ENCODE data around the gene ZNF652. TPM values are rescaled to one million over a fixed set of nuclear protein-coding genes. Genes with fewer than 3 reads are reported as not detected.

The ZNF652 gene
- total and polyA plus RNA-seq, 2 experiments from 2014 or later: 36.2 to 54.5 TPM

DNA sequence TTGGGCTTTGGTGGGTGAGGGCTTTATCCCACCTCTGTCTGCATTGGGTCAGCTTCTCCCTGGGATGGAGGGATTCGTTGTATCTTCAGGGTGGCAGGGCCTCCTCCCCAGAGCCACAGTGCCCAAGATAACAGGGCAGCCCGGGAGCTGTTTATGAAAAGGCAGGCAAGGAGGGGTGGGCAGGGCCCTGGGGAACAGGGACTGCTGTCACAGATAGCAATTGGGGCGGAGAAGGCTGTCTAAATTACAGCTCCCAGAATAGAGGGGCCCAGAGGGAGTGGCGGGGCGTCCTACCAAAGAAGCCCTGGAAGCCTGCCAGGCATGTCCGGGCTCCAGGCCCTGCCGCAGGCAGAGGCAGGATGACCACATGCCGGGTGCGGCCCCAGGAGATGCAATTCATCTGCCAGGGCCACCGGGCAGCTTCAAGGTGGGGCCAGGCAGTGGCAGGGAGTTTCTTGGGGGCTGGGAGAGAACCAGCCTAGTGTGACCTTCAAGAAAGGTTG is 112.7 kb downstream of the ZNF652 start:
- DNase-seq (ENCODE audit: low spot score) (no peak), ATAC-seq (no peak; the same call in 2 of the 3 replicates)
- no peak overlapping the region for H3K27ac ChIP-seq (ENCODE audit: low read depth)
- no peak overlapping the region for H3K4me3 ChIP-seq
- no peaks in the 10 kb centered on the region for H3F3A ChIP-seq (replicated peaks; ENCODE audit: low read depth)
- no peaks in the 10 kb centered on the region for H3K4me1 ChIP-seq (ENCODE audit: insufficient read depth)
- no peaks in the 10 kb centered on the region for H3K9me2 ChIP-seq (ENCODE audit: insufficient read depth)
- Mint-ChIP-seq H3K9me3 (no peaks in the 10 kb centered on the region; the same call in 2 of the 3 replicates), H3K4me3 (no peak overlapping the region), H3K4me1 (peaks cover 3% of the 10 kb centered on the region; the same call in 1 of the 3 replicates), H3K27ac (no peak overlapping the region), H3K27me3 (ENCODE audit: insufficient read depth, low read depth, poor library complexity) (peaks cover 2% of the 10 kb centered on the region), H3K36me3 (ENCODE audit: low read depth) (no peaks in the 10 kb centered on the region)
- H3K36me3 ChIP-seq (ENCODE audit: insufficient read depth): no peaks in the 10 kb centered on the region
- H3K4me2 ChIP-seq: no peak overlapping the region
- no peaks in the 10 kb centered on the region for H4K20me1 ChIP-seq (replicated peaks; ENCODE audit: insufficient read depth)
- no peaks in the 10 kb centered on the region for H3K27me3 ChIP-seq (ENCODE audit: insufficient read depth)
- TF ChIP-seq, protein P1, sequence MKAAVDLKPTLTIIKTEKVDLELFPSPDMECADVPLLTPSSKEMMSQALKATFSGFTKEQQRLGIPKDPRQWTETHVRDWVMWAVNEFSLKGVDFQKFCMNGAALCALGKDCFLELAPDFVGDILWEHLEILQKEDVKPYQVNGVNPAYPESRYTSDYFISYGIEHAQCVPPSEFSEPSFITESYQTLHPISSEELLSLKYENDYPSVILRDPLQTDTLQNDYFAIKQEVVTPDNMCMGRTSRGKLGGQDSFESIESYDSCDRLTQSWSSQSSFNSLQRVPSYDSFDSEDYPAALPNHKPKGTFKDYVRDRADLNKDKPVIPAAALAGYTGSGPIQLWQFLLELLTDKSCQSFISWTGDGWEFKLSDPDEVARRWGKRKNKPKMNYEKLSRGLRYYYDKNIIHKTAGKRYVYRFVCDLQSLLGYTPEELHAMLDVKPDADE (IDR thresholded peaks at IDR 0.05): no peak
- TF ChIP-seq STAT1 (IDR thresholded peaks at IDR 0.05; ENCODE audit: unreplicated experiment) (no peak), EZH2 (IDR thresholded peaks at IDR 0.05; ENCODE audit: low read depth, unreplicated experiment) (no peak), ZNF331 (CRISPR knock-in tag; IDR thresholded peaks at IDR 0.05; ENCODE audit: low read depth) (no peak)
- TF ChIP-seq, protein P2, sequence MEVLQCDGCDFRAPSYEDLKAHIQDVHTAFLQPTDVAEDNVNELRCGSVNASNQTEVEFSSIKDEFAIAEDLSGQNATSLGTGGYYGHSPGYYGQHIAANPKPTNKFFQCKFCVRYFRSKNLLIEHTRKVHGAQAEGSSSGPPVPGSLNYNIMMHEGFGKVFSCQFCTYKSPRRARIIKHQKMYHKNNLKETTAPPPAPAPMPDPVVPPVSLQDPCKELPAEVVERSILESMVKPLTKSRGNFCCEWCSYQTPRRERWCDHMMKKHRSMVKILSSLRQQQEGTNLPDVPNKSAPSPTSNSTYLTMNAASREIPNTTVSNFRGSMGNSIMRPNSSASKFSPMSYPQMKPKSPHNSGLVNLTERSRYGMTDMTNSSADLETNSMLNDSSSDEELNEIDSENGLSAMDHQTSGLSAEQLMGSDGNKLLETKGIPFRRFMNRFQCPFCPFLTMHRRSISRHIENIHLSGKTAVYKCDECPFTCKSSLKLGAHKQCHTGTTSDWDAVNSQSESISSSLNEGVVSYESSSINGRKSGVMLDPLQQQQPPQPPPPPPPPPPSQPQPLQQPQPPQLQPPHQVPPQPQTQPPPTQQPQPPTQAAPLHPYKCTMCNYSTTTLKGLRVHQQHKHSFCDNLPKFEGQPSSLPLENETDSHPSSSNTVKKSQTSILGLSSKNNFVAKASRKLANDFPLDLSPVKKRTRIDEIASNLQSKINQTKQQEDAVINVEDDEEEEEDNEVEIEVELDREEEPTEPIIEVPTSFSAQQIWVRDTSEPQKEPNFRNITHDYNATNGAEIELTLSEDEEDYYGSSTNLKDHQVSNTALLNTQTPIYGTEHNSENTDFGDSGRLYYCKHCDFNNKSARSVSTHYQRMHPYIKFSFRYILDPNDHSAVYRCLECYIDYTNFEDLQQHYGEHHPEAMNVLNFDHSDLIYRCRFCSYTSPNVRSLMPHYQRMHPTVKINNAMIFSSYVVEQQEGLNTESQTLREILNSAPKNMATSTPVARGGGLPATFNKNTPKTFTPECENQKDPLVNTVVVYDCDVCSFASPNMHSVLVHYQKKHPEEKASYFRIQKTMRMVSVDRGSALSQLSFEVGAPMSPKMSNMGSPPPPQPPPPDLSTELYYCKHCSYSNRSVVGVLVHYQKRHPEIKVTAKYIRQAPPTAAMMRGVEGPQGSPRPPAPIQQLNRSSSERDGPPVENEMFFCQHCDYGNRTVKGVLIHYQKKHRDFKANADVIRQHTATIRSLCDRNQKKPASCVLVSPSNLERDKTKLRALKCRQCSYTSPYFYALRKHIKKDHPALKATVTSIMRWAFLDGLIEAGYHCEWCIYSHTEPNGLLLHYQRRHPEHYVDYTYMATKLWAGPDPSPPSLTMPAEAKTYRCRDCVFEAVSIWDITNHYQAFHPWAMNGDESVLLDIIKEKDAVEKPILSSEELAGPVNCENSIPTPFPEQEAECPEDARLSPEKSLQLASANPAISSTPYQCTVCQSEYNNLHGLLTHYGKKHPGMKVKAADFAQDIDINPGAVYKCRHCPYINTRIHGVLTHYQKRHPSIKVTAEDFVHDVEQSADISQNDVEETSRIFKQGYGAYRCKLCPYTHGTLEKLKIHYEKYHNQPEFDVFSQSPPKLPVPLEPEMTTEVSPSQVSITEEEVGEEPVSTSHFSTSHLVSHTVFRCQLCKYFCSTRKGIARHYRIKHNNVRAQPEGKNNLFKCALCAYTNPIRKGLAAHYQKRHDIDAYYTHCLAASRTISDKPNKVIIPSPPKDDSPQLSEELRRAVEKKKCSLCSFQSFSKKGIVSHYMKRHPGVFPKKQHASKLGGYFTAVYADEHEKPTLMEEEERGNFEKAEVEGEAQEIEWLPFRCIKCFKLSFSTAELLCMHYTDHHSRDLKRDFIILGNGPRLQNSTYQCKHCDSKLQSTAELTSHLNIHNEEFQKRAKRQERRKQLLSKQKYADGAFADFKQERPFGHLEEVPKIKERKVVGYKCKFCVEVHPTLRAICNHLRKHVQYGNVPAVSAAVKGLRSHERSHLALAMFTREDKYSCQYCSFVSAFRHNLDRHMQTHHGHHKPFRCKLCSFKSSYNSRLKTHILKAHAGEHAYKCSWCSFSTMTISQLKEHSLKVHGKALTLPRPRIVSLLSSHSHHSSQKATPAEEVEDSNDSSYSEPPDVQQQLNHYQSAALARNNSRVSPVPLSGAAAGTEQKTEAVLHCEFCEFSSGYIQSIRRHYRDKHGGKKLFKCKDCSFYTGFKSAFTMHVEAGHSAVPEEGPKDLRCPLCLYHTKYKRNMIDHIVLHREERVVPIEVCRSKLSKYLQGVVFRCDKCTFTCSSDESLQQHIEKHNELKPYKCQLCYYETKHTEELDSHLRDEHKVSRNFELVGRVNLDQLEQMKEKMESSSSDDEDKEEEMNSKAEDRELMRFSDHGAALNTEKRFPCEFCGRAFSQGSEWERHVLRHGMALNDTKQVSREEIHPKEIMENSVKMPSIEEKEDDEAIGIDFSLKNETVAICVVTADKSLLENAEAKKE (CRISPR knock-in tag; IDR thresholded peaks at IDR 0.05): no peak
- H2AFZ ChIP-seq: no peak overlapping the region
- no peaks in the 10 kb centered on the region for H3K79me2 ChIP-seq (replicated peaks; ENCODE audit: insufficient read depth)

Data from GM23338 (cell line).